ENCODE measurements around the gene ZNF726. TPM values are rescaled to one million over a fixed set of nuclear protein-coding genes. Genes with fewer than 3 reads are reported as not detected.

Gene ZNF726
- total and polyA plus RNA-seq, 2 donors (not counting 3 experiments of a cell fraction or from before 2014, with no cell fraction given), result 3.8 to 4.7 TPM

DNA sequence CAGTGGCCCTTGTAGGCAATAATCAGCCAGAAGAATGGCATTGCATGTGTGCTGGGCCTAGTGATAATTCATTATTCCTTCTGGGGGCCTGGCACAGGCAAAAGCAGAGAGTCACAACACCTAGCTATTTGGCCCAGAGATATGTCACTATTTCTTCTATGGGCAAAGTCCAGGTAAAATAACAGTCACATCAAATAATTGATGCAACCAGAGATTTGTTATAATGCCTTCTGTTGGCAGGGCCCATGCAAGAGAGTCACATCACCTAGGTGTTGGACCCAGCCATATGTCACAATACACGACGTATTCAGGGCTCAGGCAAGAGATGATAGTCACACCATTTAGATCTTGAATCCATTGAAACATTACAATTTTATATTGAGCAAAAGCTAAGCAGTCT, 66.1 kb downstream of the ZNF726 start:
- Histone ChIP-seq H3K79me2 (ENCODE audit: control insufficient read depth, insufficient read depth, low read length) (no peaks in the 10 kb centered on the region), H3K4me2 (ENCODE audit: insufficient read depth, low read length) (no peak overlapping the region), H3K27me3 (ENCODE audit: control insufficient read depth in 2 of 2, insufficient read depth in 2 of 2, low read length in 2 of 2) (no peaks in the 10 kb centered on the region), H2AFZ (ENCODE audit: low read depth, low read length) (no peak overlapping the region), H4K20me1 (replicated peaks; ENCODE audit: control insufficient read depth, extremely low read depth, insufficient read depth, low read length) (no peaks in the 10 kb centered on the region), H3K4me3 (replicated peaks in 1 of 3; ENCODE audit: insufficient read depth in 1 of 3, low read depth in 1 of 3, low read length in 3 of 3) (no peak overlapping the region), H3K4me1 (ENCODE audit: control insufficient read depth, extremely low read depth, insufficient read depth, low read length) (no peaks in the 10 kb centered on the region), H3K9me1 (replicated peaks; ENCODE audit: control insufficient read depth, extremely low read depth, insufficient read depth, low read length) (no peaks in the 10 kb centered on the region), H3K27ac (ENCODE audit: insufficient read depth, low read depth, low read length) (no peak overlapping the region), H3K9ac (replicated peaks; ENCODE audit: extremely low read depth, insufficient read depth, low read length) (no peak overlapping the region), H3K36me3 (ENCODE audit: control insufficient read depth in 2 of 2, extremely low read depth in 1 of 2, insufficient read depth in 2 of 2, low read length in 2 of 2) (no peaks in the 10 kb centered on the region), H3K9me3 (replicated peaks; ENCODE audit: control insufficient read depth, insufficient read depth, low read length) (peaks cover 9% of the 10 kb centered on the region)
- ChIA-PET CTCF (no interaction called here), POLR2A (no interaction called here)
- no peak for TF ChIP-seq CTCF (IDR thresholded peaks at IDR 0.05; ENCODE audit: extremely low read depth in 1 of 2, insufficient read depth in 1 of 2, low read depth in 1 of 2, low read length in 2 of 2)
- TF ChIP-seq JUN (IDR thresholded peaks at IDR 0.05; ENCODE audit: borderline replicate concordance, insufficient read depth, insufficient read length, low read depth), result no peak
- no peak for TF ChIP-seq MYC (IDR thresholded peaks at IDR 0.05; ENCODE audit: low read depth, low read length)
- no peak for TF ChIP-seq MAX (IDR thresholded peaks at IDR 0.05; ENCODE audit: insufficient read depth, insufficient read length)
- TF ChIP-seq EZH2 (IDR thresholded peaks at IDR 0.05; ENCODE audit: borderline replicate concordance, low read depth, low read length, severe bottlenecking), result no peak
- no peak for TF ChIP-seq POLR2AphosphoS5 (IDR thresholded peaks at IDR 0.05; ENCODE audit: insufficient read depth, low read depth, low read length)
- no peak for TF ChIP-seq FOS (IDR thresholded peaks at IDR 0.05; ENCODE audit: borderline replicate concordance, insufficient read depth, low read length)
- TF ChIP-seq POLR2A (IDR thresholded peaks at IDR 0.05; ENCODE audit: low read depth, low read length), result no peak
- no TSS peak for BruUV-seq (replicated peaks)
- FAIRE-seq (no peak), DNase-seq (ENCODE audit: low read depth, low spot score) (no peak)
- dilution Hi-C loops (cut with MboI; ENCODE audit: extremely low pct_ligation_motif_present, low sequenced_read_pairs), result no loop called here
- intact Hi-C loops (cut with micrococcal nuclease), result no loop called here

Data from endothelial cell of umbilical vein (primary cell).